Bone marrow (tissue), 2 donors: ENCODE measurements around the gene RAB31.
"Not testable (repeated sequence)": the region's sequence is repeated elsewhere in the genome, so short reads cannot be mapped to it uniquely, and the experiment has no call there.

Experiments used
- DNase-seq, 2 donors: peaks; one replicate each; lab custom pipeline; 2025; lab: John Stamatoyannopoulos, UW

The RAB31 gene

GRCh38 chr18:9891515-9891914 is 183.4 kb downstream of the RAB31 start:
- not testable (repeated sequence) for DNase-seq

DNA sequence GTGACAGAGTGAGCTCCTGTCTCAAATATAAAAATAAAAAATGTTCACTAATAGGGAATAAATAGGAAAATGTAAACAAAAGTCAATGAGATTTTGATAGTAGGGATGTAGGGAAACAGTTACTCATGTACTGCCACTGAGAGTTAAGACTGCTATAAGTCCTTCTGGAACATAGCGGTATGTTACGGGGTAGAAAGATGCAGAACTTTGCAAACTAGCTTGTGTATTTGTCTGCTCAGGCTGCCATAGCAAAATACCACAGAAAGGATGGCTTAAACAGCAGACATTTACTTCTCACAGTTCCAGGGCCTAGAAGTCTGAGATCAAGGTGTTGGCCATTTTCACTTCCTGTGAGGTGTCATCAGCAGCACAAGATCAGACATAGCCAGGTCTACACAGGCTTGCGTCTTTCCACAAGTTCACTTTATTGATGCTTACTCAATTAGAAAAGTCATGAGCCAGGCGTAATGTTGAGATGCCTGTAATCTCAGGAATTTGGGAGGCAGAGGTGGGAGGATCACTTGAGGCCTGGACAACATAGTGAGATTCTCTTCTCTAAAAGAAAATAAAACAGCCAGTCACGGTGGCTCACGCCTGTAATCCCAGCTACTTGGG is 186.5 kb downstream of the RAB31 start:
- DNase-seq = no peak

GRCh38 chr18:9897129-9897528 is 189.0 kb downstream of the RAB31 start:
- no peak for DNase-seq

DNA sequence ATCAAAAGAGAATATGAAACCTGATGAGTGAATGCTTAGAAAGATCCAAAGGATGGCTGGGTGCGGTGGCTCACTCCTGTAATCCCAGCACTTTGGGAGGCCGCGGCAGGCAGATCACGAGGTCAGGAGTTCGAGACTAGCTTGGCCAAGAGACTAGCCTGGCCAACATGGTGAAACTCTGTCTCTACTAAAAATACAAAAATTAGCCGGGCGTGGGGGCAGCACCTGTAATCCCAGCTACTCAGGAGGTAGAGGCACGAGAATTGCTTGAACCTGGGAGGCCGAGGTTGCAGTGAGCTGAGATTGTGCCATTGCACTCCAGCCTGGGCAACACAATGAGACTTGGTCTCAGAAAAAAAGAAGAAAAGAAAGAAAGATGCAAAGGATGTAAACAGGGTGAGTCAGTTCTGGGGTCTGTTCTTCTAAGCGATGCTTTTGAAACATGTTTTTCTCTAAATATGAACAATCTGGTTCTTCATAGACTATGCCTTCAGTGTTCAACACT is 189.7 kb downstream of the RAB31 start:
- not testable (repeated sequence) for DNase-seq

DNA sequence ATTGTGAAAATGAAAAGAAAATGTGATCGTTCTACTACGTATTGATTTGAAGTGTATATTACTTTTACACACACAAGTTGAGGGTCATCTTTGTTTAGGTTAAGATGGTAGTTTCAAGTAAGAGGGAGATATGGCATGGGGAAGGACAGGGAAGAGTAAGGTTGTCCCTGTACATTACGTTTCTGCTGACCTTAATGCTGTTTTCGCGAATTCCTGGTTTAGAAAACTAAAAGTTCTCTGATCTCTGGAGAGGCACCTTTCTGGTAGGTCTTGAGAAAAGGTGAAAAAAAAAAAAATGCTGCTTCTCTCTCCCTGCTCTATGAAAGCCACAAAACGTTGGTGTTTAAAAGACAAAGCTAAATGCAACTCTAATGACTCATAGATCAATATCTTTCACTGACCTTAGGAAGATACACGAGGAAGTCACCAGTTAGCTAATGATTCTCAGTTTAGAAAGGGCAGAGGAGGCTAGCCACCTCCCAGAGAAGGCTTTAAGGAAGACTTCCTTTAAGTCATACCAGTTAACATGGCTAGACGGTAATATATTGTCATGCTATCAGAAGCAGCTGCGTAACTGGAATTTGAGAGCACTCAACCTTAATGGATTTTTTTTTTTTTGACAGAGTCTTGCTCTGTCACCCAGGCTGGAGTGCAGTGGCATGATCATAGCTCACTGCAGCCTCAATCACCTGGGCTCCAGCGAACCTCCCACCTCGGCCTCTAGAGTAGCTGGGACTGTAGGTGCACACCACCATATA is 190.9 kb downstream of the RAB31 start:
- DNase-seq = no peak

DNA sequence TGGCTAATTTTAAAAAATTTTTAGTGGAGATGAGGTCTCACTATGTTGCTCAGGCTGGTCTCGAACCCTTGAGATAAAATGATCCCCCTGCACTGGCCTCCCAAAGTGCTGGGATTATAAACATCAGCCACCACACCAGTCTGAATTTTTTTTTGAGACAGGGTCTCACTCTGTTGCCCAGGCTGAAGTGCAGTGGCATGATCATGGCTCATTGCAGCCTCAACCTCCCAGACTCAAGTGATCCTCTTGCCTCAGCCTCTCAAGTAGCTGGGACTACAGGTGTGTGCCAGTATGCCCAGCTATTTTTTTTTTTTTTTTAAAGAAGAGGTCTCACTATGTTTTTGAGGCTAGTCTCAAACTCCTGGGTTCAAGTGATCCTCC is 191.4 kb downstream of the RAB31 start:
- DNase-seq = not testable (repeated sequence)

DNA sequence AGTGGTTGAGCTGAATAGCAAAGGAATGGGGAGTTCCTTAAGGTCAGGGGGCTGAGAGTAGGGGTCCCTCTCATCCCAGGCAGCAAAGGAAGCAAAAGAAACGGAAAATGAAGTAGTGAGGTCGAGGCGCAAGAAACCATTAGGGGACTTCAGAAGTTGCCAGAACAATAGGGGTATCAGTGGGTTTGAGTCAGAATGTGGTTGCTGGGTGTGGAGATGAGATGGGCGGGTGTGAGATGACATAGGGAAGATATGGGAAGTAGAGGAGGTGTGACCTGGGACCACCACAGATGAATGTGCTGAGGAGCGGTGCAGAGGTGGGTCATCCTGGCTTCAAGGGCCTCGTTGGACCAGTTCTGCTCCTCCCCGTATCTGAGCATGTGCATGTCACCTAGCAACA is 192.6 kb downstream of the RAB31 start:
- DNase-seq = no peak

DNA sequence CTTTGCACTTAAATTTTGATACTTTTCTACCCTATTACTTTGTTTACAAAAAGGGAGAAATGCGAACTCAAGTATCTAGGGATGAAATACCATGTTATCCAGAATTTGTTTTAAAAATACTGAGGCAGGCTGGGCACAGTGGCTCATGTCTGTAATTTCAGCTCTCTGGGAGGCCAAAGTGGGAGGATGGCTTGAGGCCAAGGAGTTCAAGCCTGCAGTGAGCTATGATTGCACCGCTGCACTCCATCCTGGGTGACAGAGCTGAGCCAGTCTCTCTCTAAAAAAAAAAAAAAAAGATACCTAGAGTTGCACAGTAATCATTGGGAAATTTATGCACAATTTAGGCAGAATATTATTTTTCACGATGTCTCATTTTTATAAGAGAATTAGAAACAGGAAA is 193.3 kb downstream of the RAB31 start:
- DNase-seq = no peak

- not testable (repeated sequence) for DNase-seq
These were observed 194.2 kb downstream of the RAB31 start for GRCh38 chr18:9902264-9902663.

DNA sequence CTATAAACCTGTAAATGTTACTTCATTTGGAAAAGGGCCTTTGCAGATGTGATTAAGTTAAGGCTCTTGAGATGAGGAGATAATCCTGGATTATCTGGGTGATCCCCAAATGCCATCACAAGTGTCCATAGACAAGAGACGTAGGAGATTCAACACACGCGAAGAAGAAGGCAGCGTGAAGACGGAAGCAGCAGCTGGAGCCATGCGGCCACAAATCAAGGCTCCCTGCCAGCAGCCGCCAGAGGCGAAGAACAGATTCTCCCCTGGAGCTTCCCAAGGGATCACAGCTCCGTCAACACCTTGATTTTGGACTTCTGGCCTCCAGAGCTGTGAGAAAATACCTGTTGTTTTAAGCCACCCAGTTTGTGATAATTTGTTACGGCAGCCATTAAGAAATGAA is 194.7 kb downstream of the RAB31 start:
- no peak for DNase-seq

- no peak for DNase-seq
These were observed 197.4 kb downstream of the RAB31 start for GRCh38 chr18:9905401-9905922.

DNA sequence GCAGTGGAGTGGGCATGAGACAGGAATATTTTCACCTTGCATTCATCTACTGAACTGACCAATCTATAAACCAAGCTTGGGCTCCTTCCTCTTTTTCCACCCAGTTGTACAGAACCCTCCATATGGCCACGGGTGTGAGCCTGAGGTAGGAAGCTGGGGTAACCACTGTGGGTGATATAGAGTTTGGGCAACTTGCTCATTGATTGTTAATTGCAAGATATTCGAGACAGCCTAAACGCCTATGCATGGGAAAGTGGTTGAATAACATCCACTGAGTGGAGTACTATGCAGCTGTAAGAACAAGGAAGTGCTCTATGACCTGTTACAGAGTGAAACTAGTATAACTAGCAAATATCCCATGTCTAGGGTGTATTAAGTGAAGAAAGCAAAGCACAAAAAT is 198.4 kb downstream of the RAB31 start:
- DNase-seq = no peak

- DNase-seq = no peak
These were observed 199.8 kb downstream of the RAB31 start for GRCh38 chr18:9907867-9908266.

DNA sequence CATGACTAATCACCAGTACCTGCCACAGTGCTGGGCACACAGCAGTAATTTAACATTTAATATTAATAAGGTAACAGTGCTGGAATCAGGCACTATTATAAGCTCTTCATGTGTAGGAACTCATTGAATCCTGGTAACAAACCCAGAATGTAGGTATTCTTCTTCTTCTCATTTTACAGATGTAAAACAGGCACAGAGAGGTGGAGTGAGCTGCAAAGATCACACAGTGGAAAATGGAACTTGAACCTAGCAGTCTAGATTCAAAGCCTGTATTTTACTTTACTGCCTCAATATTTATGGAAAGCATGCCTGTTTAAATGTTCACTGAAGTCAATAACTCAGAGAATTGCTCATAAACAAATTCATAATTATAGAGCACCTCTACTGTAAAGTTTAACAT is 202.0 kb downstream of the RAB31 start:
- DNase-seq = no peak

DNA sequence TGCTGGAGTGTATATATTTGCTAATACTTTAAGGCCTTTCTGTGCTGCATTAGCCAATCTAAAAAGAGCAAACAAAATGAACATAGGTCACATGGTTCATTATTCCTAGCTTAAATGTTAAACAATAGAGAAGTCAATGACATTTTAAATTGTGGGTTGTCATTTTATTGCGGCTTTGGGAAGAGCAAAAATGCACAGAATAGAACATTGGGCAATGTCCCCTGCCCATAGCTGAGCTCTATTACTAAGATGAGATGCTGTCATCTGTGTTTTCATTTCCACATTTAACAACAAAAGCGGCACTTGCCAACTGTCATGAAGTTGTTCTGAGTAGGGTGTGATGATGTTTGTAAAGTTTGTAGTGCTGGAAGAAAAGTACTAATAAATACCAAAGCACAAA is 202.6 kb downstream of the RAB31 start:
- DNase-seq = no peak

DNA sequence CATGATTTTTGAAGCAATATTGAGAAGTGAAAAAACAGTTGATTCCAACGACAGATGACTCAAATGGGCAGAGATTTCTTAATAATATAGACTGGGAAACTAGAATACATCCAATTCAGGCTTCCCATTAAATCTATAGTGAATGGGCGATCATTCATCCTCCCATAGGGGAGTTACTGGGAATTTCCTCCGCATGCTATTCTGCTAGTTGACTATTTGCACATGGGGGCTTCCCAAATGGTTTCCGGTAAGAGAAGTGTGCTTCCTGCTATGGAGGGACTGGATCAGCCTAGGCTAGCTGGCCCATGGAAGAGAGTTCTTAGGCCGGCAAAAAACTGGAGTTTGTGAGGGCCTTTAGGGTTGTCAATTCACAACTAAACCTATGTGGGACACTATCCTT is 203.1 kb downstream of the RAB31 start:
- no peak for DNase-seq
